ENCODE results near the gene COL18A1. TPM values are rescaled to one million over a fixed set of nuclear protein-coding genes. Genes with fewer than 3 reads are reported as not detected.
"Not testable (repeated sequence)": the region's sequence is repeated elsewhere in the genome, so short reads cannot be mapped to it uniquely, and the experiment has no call there.

The COL18A1 gene
- total RNA-seq, 1 experiment from 2014 or later, result 3.7 TPM

- not testable (repeated sequence) for DNase-seq (ENCODE audit: extremely low read depth, low read depth)
Observed at GRCh38 chr21:45527151-45527999, 122.4 kb downstream of the COL18A1 start.

- no peak for DNase-seq (ENCODE audit: extremely low read depth, low read depth)
Observed at GRCh38 chr21:45528028-45528705, 123.2 kb downstream of the COL18A1 start.

GRCh38 chr21:45528981-45529784, 124.2 kb downstream of the COL18A1 start:
- DNase-seq (ENCODE audit: extremely low read depth, low read depth), result no peak

GRCh38 chr21:45529785-45530422, 124.9 kb downstream of the COL18A1 start:
- no peak for DNase-seq (ENCODE audit: extremely low read depth, low read depth)

GRCh38 chr21:45530423-45531113, 125.6 kb downstream of the COL18A1 start:
- DNase-seq (ENCODE audit: extremely low read depth, low read depth), result no peak

GRCh38 chr21:45531114-45531392, 126.1 kb downstream of the COL18A1 start:
- not testable (repeated sequence) for DNase-seq (ENCODE audit: extremely low read depth, low read depth)

- no peak for DNase-seq (ENCODE audit: extremely low read depth, low read depth)
Observed at GRCh38 chr21:45531393-45532215, 126.6 kb downstream of the COL18A1 start.

- no peak for DNase-seq (ENCODE audit: extremely low read depth, low read depth)
Observed at GRCh38 chr21:45532826-45533360, 127.9 kb downstream of the COL18A1 start.

- no peak for DNase-seq (ENCODE audit: extremely low read depth, low read depth)
Observed at GRCh38 chr21:45533361-45533845, 128.4 kb downstream of the COL18A1 start.

- no peak for DNase-seq (ENCODE audit: extremely low read depth, low read depth)
Observed at GRCh38 chr21:45533846-45534635, 129.1 kb downstream of the COL18A1 start.

- no peak for DNase-seq (ENCODE audit: extremely low read depth, low read depth)
Observed at GRCh38 chr21:45534636-45535331, 129.8 kb downstream of the COL18A1 start.

GRCh38 chr21:45535341-45536081, 130.5 kb downstream of the COL18A1 start:
- DNase-seq (ENCODE audit: extremely low read depth, low read depth), result no peak

GRCh38 chr21:45536301-45537081, 131.5 kb downstream of the COL18A1 start:
- no peak for DNase-seq (ENCODE audit: extremely low read depth, low read depth)

GRCh38 chr21:45537111-45537745, 132.3 kb downstream of the COL18A1 start:
- no peak for DNase-seq (ENCODE audit: extremely low read depth, low read depth)

- no peak for DNase-seq (ENCODE audit: extremely low read depth, low read depth)
Observed at GRCh38 chr21:45537746-45538291, 132.9 kb downstream of the COL18A1 start.

Data from NCI-H460 (cell line).